Stimulated activated CD8-positive, alpha-beta memory T cell treated with anti-CD3 and anti-CD28 coated beads, Interleukin-7, amount 100 ng/mL, for 1 hour (primary cell): ENCODE data around the gene CPT1C.

Experiments used
- DNase-seq, 2 donors: peaks; one replicate each; pipeline ENCODE4 v3.0.0-alpha.2; 2020; ENCODE audit warnings: low read depth in 2 of 2

CPT1C gene

DNA sequence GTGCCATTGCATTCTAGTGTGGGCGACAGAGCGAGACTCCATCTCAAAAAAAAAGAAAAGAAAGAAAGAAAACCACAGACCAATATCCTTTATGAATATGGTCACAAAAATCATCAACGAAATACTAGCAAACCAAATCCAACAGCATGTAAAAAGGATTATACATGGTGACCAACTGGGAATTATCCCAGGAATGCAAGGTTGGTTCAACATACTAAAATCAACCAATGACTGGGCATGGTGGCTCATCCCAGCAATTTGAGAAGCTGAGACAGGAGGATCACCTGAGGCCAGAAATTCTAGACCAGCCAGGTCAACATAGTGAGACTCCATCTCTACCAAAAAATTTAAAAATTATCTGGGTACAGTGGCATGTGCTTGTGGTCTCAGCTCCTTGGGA, 65.0 kb downstream of the CPT1C start:
- no peak for DNase-seq

DNA sequence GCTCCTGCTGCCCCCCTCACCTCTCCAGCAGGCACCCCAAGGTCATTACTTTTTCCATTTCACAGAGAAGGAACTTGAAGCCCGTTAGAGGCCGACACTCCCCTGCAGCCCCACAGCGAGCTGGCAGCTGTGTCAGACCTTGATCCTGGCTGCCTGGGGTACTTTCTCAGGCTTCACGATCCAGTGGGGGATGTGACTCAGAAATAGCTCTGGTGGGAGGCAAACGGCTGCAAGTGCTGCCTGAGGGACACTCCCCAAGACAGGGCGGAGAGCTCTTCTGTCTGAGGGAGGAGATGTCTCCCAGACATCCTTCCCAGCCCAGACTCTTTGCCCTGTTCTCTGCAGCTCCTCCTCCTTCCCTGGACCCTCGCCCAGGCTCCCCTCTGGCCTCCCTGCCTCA, 67.4 kb downstream of the CPT1C start:
- no peak for DNase-seq

DNA sequence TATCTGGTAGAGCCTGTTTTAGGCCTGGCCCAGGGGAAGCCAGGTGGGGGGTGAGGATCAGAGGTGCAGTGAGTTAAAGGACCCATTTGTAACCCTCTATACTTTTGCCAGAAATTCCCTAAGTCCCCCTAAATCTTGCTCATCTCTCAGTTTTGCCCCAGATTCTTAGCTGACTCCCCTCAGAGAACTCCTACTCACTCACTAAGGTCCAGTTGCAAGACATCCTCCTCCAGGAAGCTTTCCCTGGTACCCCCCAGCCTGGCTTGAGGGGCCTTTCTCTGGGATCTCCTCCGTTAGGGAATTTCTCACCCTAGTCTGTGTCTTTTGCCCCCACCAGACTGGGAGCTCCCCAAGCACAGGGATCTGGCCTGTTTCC, 70.3 kb downstream of the CPT1C start:
- no peak for DNase-seq

GRCh38 chr19:49761625-49762311, 70.9 kb downstream of the CPT1C start:
- no peak for DNase-seq

DNA sequence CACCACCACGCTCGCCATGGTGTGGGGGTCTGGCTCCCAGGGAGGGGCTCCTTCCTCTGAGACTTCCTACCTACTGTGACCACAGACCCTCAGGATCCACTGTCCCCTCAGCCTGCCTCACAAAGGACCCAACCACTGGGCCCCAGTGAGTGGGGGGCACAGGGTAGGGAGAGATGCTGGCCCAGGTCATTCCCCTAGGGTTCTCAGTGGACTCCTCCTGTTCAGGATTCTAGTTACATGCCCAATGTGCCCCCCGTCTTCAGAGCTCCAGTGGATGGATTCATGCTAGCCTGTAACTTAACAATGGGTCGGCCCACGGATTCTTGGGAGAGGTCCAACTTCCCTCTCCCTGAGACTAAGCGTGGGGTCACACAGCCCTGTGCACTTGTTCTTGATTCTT, 72.3 kb downstream of the CPT1C start, which contains the start of gene TSKS:
Gene TSKS (minus strand): TSS at position 77 of the 400 bp plus-strand sequence. CDS start 59 bp downstream, at position 18.
- no peak for DNase-seq
